Natural killer cell (primary cell): ENCODE measurements around the gene KIF5C. TPM values are rescaled to one million over a fixed set of nuclear protein-coding genes. Genes with fewer than 3 reads are reported as not detected.

ENCODE experiments used
- ATAC-seq, 3 donors: fragments of 150-1000 bp in 2 of 3; fragments of 200-7000 bp in 1 of 3; cut with Tn5 transposase; 1 replicate in 1 of 3; 2 replicates in 2 of 3; pipeline ENCODE4 v1.10.0; 2021; ENCODE audit warnings: mild to moderate bottlenecking in 2 of 3, moderate library complexity in 2 of 3
- DNase-seq, 2 donors: peaks; one replicate each; pipeline versions ENCODE4 v3.0.0 to v3.0.0-alpha.2; 2013 to 2021; ENCODE audit warnings: mixed read lengths in 1 of 2
- H3K27ac ChIP-seq: one replicate; pipeline ENCODE4 v1.5.1; 2013; ENCODE audit warnings: mild to moderate bottlenecking, low read length
- H3K27me3 ChIP-seq: one replicate; pipeline ENCODE4 v1.6.1; 2013; ENCODE audit warnings: low read length; ENCODE audit not compliant: control insufficient read depth, insufficient read depth
- H3K36me3 ChIP-seq: one replicate; pipeline ENCODE4 v1.6.1; 2013; ENCODE audit warnings: low read length; ENCODE audit not compliant: control insufficient read depth, insufficient read depth
- H3K4me1 ChIP-seq: one replicate; pipeline ENCODE4 v1.6.1; 2013; ENCODE audit warnings: low read length; ENCODE audit not compliant: control insufficient read depth, insufficient read depth
- H3K4me3 ChIP-seq: one replicate; pipeline ENCODE4 v1.5.1; 2013; ENCODE audit warnings: low read length
- H3K9me3 ChIP-seq: one replicate; pipeline ENCODE4 v1.6.1; 2013; ENCODE audit warnings: low read length; ENCODE audit not compliant: control insufficient read depth, insufficient read depth
- H3K27ac Mint-ChIP-seq, 2 donors: one replicate each; pipeline ENCODE4 v1.8.0; 2022; ENCODE audit warnings: mild to moderate bottlenecking in 2 of 2, mixed read lengths in 2 of 2, moderate library complexity in 1 of 2
- H3K27me3 Mint-ChIP-seq, 2 donors: one replicate each; pipeline ENCODE4 v1.8.0; 2022; ENCODE audit warnings: low read depth in 2 of 2, mixed read lengths in 2 of 2
- H3K36me3 Mint-ChIP-seq: one replicate; pipeline ENCODE4 v1.8.0; 2022; ENCODE audit warnings: mixed read lengths
- H3K4me1 Mint-ChIP-seq, 2 donors: one replicate each; pipeline ENCODE4 v1.8.0; 2022; ENCODE audit warnings: mixed read lengths in 2 of 2
- H3K4me3 Mint-ChIP-seq: one replicate; pipeline ENCODE4 v1.8.0; 2022; ENCODE audit warnings: mild to moderate bottlenecking, moderate library complexity, mixed read lengths
- H3K9me3 Mint-ChIP-seq, 2 donors: one replicate each; pipeline ENCODE4 v1.8.0; 2022; ENCODE audit warnings: mixed read lengths in 2 of 2
- CTCF ChIP-seq: fragments of 200-600 bp; IDR thresholded peaks from one replicate; pipeline ENCODE4 v1.8.0; 2022; ENCODE audit warnings: antibody characterized with exemption
- WGBS: methylation state at CpG from one replicate; pipeline ENCODE4 v1.1.7; 2013; ENCODE audit warnings: missing lambda C conversion rate; ENCODE audit not compliant: insufficient coverage; 5-methylcytosine and 5-hydroxymethylcytosine counted together
- intact Hi-C: fragments of 100-400 bp; cut with micrococcal nuclease; formaldehyde crosslinking; loops from one replicate; pipeline ENCODE4 v1.14.2; 2022
- total RNA-seq, 4 donors: library from RNA; stranded (reverse); fragments of 120-200 nt in 1 of 4; gene quantifications; one replicate each; pipeline versions ENCODE4 v1.2.3 to v1.2.4, GENCODE V29; 2013 to 2022

The KIF5C gene
- total RNA-seq, 3 donors from 2014 or later (not counting 1 experiment from before 2014, with no cell fraction given): 0.42 to 2.7 (median 1.8) TPM

- peak in 1 of 2 donors; percentile 18 for DNase-seq
- no peaks in the 10 kb centered on the region for H3K4me1 ChIP-seq
- H3K4me3 ChIP-seq: no peak overlapping the region
- no peaks in the 10 kb centered on the region for H3K27me3 ChIP-seq
- Mint-ChIP-seq H3K36me3 (no peaks in the 10 kb centered on the region), H3K27me3 (peaks cover 0 to 6% of the 10 kb centered on the region in 2 donors), H3K4me1 (peaks cover 0 to 5% of the 10 kb centered on the region in 2 donors), H3K9me3 (no peaks in the 10 kb centered on the region), H3K4me3 (no peak overlapping the region), H3K27ac (no peak overlapping the region)
- H3K36me3 ChIP-seq: no peaks in the 10 kb centered on the region
- ATAC-seq: peak in 1 of 3 donors; percentile 48
- no peak overlapping the region for H3K27ac ChIP-seq
- WGBS: 35% methylated on average over 3 of the region's 4 CpGs
- intact Hi-C loops: no loop called here
- no peaks in the 10 kb centered on the region for H3K9me3 ChIP-seq
- no peak for TF ChIP-seq CTCF
Observed at GRCh38 chr2:148957023-148957422, 82.0 kb downstream of the KIF5C start.

GRCh38 chr2:148959745-148960144 lies 84.7 kb downstream of the KIF5C start:
- Mint-ChIP-seq H3K4me3 (no peak overlapping the region), H3K36me3 (no peaks in the 10 kb centered on the region), H3K27ac (no peak overlapping the region), H3K27me3 (peaks cover 0 to 6% of the 10 kb centered on the region in 2 donors), H3K9me3 (no peaks in the 10 kb centered on the region), H3K4me1 (peaks cover 0 to 5% of the 10 kb centered on the region in 2 donors)
- no peak for TF ChIP-seq CTCF
- Histone ChIP-seq H3K4me1 (no peaks in the 10 kb centered on the region), H3K36me3 (no peaks in the 10 kb centered on the region), H3K9me3 (no peaks in the 10 kb centered on the region), H3K4me3 (no peak overlapping the region), H3K27me3 (no peaks in the 10 kb centered on the region), H3K27ac (no peak overlapping the region)
- 93% methylated on average over 5 of the region's 5 CpGs for WGBS
- no peak for DNase-seq
- intact Hi-C loops: no loop called here
- ATAC-seq: no peak

GRCh38 chr2:148960483-148960882 lies 85.5 kb downstream of the KIF5C start:
- H3K36me3 ChIP-seq: no peaks in the 10 kb centered on the region
- H3K4me1 ChIP-seq: no peaks in the 10 kb centered on the region
- intact Hi-C loops: no loop called here
- no peaks in the 10 kb centered on the region for H3K9me3 ChIP-seq
- peaks cover 0 to 6% of the 10 kb centered on the region in 2 donors for H3K27me3 Mint-ChIP-seq
- no peaks in the 10 kb centered on the region for H3K27me3 ChIP-seq
- WGBS: 100% methylated on average over 3 of the region's 3 CpGs
- H3K27ac Mint-ChIP-seq: no peak overlapping the region
- no peak for TF ChIP-seq CTCF
- ATAC-seq (no peak), DNase-seq (no peak)
- no peaks in the 10 kb centered on the region for H3K36me3 Mint-ChIP-seq
- H3K27ac ChIP-seq: no peak overlapping the region
- no peaks in the 10 kb centered on the region for H3K9me3 Mint-ChIP-seq
- peaks cover 0 to 5% of the 10 kb centered on the region in 2 donors for H3K4me1 Mint-ChIP-seq
- H3K4me3 Mint-ChIP-seq: no peak overlapping the region
- no peak overlapping the region for H3K4me3 ChIP-seq

- H3K4me1 ChIP-seq: no peaks in the 10 kb centered on the region
- H3K36me3 ChIP-seq: no peaks in the 10 kb centered on the region
- DNase-seq: no peak
- Mint-ChIP-seq H3K36me3 (no peaks in the 10 kb centered on the region), H3K9me3 (no peaks in the 10 kb centered on the region), H3K4me3 (no peak overlapping the region), H3K4me1 (peaks cover 8% of the 10 kb centered on the region in 2 donors), H3K27me3 (peaks cover 0 to 6% of the 10 kb centered on the region in 2 donors), H3K27ac (no peak overlapping the region)
- TF ChIP-seq CTCF: no peak
- no peak for ATAC-seq
- no peak overlapping the region for H3K27ac ChIP-seq
- H3K9me3 ChIP-seq: no peaks in the 10 kb centered on the region
- no peak overlapping the region for H3K4me3 ChIP-seq
- 84% methylated on average over 3 of the region's 3 CpGs for WGBS
- no peaks in the 10 kb centered on the region for H3K27me3 ChIP-seq
- intact Hi-C loops: no loop called here
Observed at GRCh38 chr2:148963461-148963860, 88.4 kb downstream of the KIF5C start.
